Kidney (tissue), 14 donors: ENCODE results near the gene POLR1B. TPM values are rescaled to one million over a fixed set of nuclear protein-coding genes. Genes with fewer than 3 reads are reported as not detected.

Experiments used
- DNase-seq, 5 donors: peaks; one replicate each; pipeline ENCODE4 v3.0.0-alpha.2; 2013 to 2020
- FAIRE-seq: peaks from 2 replicates; lab custom pipeline; 2012; peaks lifted over from hg19 to GRCh38; lab: Jason Lieb, UNC
- H3K27ac ChIP-seq, 2 donors: one replicate each; pipeline ENCODE4 v1.7.0; 2013; ENCODE audit warnings: low read depth in 2 of 2, low read length in 2 of 2, inconsistent platforms in 1 of 2
- H3K27me3 ChIP-seq: one replicate; pipeline ENCODE4 v1.7.1; 2013; ENCODE audit warnings: low read length, inconsistent platforms; ENCODE audit not compliant: control insufficient read depth, insufficient read depth
- H3K36me3 ChIP-seq, 3 donors: one replicate each; pipeline versions ENCODE4 v1.7.0 to v1.7.1; 2013; ENCODE audit warnings: low read length in 3 of 3, control low read depth in 1 of 3, inconsistent platforms in 1 of 3; ENCODE audit not compliant: insufficient read depth in 3 of 3, control insufficient read depth in 2 of 3
- H3K4me1 ChIP-seq, 3 donors: one replicate each; pipeline versions ENCODE4 v1.7.0 to v1.7.1; 2013; ENCODE audit warnings: low read length in 3 of 3, inconsistent platforms in 1 of 3, low read depth in 1 of 3; ENCODE audit not compliant: control insufficient read depth in 2 of 3, insufficient read depth in 2 of 3
- H3K4me3 ChIP-seq, 3 donors: one replicate each; pipeline versions ENCODE4 v1.7.0 to v1.8.1; 2013; ENCODE audit warnings: low read length in 3 of 3, control low read depth in 1 of 3, inconsistent platforms in 1 of 3
- H3K9ac ChIP-seq, 3 donors: one replicate each; pipeline versions ENCODE4 v1.7.0 to v1.7.1; 2013; ENCODE audit warnings: low read length in 3 of 3, control low read depth in 1 of 3, inconsistent platforms in 1 of 3
- H3K9me3 ChIP-seq, 3 donors: one replicate each; pipeline versions ENCODE4 v1.7.0 to v1.7.1; 2013; ENCODE audit warnings: low read length in 3 of 3, control low read depth in 1 of 3, inconsistent platforms in 1 of 3; ENCODE audit not compliant: control insufficient read depth in 2 of 3, insufficient read depth in 1 of 3
- intact Hi-C: fragments of 100-400 bp; cut with DNase I; formaldehyde crosslinking; loops from one replicate; pipeline ENCODE4 v1.11.1; 2022
- polyA plus RNA-seq: library from polyadenylated mRNA; stranded (reverse); fragments of 350-450 nt; fragmentation: Illumina TruSeq; extraction: RNeasy Lipid Tissue Mini Kit (QIAGEN cat#74804); gene quantifications from one replicate; pipeline ENCODE4 v1.2.3, GENCODE V29; 2014; ENCODE audit warnings: low read depth, low replicate concordance; ENCODE audit not compliant: insufficient read depth
- total RNA-seq: library from RNA; stranded (reverse); fragmentation: NEBNext Ultra II Directional; extraction: Animal tissue kit (Norgen Biotek cat#: 25700); gene quantifications from one replicate; pipeline ENCODE4 v1.2.1, GENCODE V29; 2021
- TF ChIP-seq, protein P1 (sequence below): IDR thresholded peaks from 3 replicates; pipeline ENCODE4 v1.5.1; 2012; ENCODE audit warnings: mild to moderate bottlenecking, moderate library complexity, borderline replicate concordance; ENCODE audit not compliant: insufficient read depth; ENCODE audit errors: extremely low read depth
- donor health status: control.
- donor health status: control.
- donor health status: control.
- donor health status: control.
- donor health status: control.
- donor health status: DM: yes; HTN: yes; CAD: no.
- donor health status: Normal renal cell carcinoma (clear cell type).

POLR1B gene
- total and polyA plus RNA-seq, 2 donors from 2014 or later, result 6.0 to 24.4 TPM

DNA sequence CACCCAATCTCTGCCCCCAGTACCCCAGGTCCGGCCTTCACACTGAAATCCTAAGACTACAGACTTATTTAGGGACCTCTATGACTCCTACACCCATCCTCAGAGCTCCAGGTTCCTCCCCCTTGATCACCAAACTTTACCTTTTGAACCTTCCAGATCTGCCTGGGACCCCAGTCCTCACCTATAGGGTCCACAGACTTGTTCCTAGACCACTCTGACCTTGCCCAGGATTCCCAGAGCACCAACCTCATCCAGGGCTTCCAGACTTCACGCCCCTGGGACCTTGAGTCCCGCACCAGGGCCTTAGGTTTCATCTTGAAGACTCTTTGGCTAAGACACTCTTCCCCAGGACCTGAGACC lies 42.6 kb downstream of the POLR1B start:
- Histone ChIP-seq H3K9ac (peak overlapping the region; percentile 1 to 96 (median 89)), H3K4me3 (peak overlapping the region; percentile 93 to 98 (median 97)), H3K4me1 (peaks cover 2 to 19% (median 11%) of the 10 kb centered on the region in 3 donors), H3K36me3 (peaks cover 2 to 14% (median 2%) of the 10 kb centered on the region in 3 donors), H3K27me3 (no peaks in the 10 kb centered on the region), H3K9me3 (no peaks in the 10 kb centered on the region), H3K27ac (peak overlapping the region; percentile 61 to 97)
- no peak for DNase-seq
- intact Hi-C loops, result no loop called here
- no peak for FAIRE-seq
- TF ChIP-seq, protein P1, sequence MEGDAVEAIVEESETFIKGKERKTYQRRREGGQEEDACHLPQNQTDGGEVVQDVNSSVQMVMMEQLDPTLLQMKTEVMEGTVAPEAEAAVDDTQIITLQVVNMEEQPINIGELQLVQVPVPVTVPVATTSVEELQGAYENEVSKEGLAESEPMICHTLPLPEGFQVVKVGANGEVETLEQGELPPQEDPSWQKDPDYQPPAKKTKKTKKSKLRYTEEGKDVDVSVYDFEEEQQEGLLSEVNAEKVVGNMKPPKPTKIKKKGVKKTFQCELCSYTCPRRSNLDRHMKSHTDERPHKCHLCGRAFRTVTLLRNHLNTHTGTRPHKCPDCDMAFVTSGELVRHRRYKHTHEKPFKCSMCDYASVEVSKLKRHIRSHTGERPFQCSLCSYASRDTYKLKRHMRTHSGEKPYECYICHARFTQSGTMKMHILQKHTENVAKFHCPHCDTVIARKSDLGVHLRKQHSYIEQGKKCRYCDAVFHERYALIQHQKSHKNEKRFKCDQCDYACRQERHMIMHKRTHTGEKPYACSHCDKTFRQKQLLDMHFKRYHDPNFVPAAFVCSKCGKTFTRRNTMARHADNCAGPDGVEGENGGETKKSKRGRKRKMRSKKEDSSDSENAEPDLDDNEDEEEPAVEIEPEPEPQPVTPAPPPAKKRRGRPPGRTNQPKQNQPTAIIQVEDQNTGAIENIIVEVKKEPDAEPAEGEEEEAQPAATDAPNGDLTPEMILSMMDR, result no peak

DNA sequence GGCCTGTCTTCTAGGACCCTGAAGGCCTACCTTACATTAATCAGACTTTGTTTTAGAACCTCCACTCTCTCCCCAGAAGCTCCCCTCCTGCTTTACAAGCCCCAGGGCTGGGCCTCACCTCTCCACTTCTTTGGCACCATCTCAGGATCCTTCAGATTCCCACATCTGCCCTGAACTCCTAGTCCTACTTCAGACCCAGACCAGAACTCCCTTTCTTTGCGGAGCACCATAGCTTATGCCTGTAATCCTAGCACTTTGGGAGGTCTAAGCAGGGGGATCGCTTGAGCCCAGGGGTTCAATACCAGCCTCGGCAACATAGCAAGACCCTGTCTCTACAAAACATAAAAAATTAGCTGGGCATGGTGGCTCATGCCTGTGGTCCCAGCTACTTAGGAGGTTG lies 43.1 kb downstream of the POLR1B start:
- no peak overlapping the region for H3K9ac ChIP-seq
- H3K27me3 ChIP-seq, result no peaks in the 10 kb centered on the region
- H3K27ac ChIP-seq, result peak overlapping the region in 1 of 2 donors; percentile 61
- H3K4me1 ChIP-seq, result peaks cover 2 to 19% (median 11%) of the 10 kb centered on the region in 3 donors
- no peak for FAIRE-seq
- DNase-seq, result peak in 1 of 5 donors; percentile 39
- intact Hi-C loops, result no loop called here
- peak overlapping the region; percentile 93 to 98 (median 97) for H3K4me3 ChIP-seq
- TF ChIP-seq, protein P1, result no peak
- peaks cover 2 to 14% (median 2%) of the 10 kb centered on the region in 3 donors for H3K36me3 ChIP-seq
- no peaks in the 10 kb centered on the region for H3K9me3 ChIP-seq

DNA sequence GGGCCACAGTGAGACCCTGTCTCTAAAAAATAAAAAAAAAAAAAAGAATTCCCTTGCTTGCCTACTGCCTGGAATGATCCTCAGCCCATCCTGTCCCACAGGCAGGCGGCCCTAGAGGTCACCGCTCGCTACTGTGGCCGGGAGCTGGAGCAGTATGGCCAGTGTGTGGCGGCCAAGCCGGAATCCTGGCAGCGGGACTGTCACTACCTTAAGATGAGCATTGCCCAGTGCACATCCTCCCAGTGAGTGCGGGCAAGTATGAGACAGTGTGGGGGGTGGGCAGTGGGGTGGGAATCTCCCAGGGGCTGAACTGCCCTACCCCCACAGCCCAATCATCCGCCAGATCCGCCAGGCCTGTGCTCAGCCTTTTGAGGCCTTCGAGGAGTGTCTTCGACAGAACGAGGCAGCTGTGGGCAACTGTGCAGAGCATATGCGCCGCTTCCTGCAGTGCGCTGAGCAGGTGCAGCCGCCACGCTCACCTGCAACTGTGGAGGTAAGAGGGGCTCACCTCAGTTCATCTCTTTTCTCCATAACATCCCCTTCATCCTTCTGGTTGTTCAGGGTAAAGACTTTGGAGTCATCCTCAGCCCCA lies 43.7 kb downstream of the POLR1B start:
- peaks cover 2 to 19% (median 11%) of the 10 kb centered on the region in 3 donors for H3K4me1 ChIP-seq
- intact Hi-C loops, result no loop called here

More for the DNA sequence above, 43.7 kb downstream of the POLR1B start:
- no peaks in the 10 kb centered on the region for H3K9me3 ChIP-seq
- no peak overlapping the region for H3K27ac ChIP-seq
- no peaks in the 10 kb centered on the region for H3K27me3 ChIP-seq
- H3K4me3 ChIP-seq, result no peak overlapping the region
- FAIRE-seq (no peak), DNase-seq (peak in 2 of 5 donors; percentile 54 to 77)
- TF ChIP-seq, protein P1, result no peak
- no peak overlapping the region for H3K9ac ChIP-seq
- peaks cover 2 to 18% (median 2%) of the 10 kb centered on the region in 3 donors for H3K36me3 ChIP-seq
